GOT3 (cell line): ENCODE results near the gene SECTM1.
A peak's percentile ranks its signal among the peaks of the same experiment; 100 is the strongest.

Experiments used
- DNase-seq: peaks from one replicate; lab custom pipeline; 2025; ENCODE audit warnings: mixed read lengths; lab: John Stamatoyannopoulos, UW

SECTM1 gene

DNA sequence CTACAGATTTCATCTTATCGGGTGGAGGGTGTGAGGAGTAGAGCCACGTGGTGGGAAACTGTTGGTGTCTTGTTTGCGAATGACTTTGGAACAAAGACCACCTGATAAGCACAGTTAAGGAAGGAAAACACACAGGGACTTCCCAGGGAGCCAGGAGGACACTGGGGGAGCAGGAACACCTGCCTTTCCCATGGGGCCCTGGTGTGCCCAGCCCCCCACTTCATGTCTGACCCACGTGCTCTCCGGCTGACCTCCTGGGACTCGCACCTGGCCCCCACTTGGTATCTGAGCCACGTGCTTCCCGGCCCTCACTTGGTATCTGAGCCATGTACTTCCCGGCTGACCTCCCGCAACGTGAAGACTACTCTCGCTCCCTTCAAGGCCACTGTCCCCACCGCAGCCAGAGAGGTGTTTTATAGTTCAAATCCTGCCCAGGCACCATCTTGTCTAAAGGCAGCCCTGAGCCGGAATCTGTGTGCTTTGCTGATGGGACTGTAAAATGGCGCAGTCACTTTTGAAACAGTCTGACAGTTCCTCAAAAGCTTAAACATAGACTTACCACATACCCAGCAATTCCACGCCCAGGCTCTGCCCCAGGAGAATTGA is 54.7 kb downstream of the SECTM1 start:
- DNase-seq, result no peak

DNA sequence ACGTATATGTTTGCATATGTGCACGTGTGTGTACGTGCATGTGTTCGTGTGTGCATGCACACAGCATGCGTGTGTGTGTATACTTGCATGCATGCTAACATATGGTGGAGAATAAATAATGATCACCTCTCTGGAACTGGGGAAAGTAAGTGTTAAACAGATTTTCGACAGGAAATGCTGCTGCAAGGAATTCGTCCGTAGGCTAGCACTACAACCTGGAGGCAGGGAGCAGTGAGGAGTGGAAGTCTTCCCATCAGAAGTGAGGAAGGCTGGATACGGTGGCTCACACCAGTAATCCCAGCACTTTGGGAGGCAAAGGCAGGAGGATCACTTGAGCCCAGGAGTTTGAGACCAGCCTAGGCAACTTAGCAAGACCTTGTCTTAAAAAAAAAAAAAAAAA is 55.3 kb downstream of the SECTM1 start:
- DNase-seq, result no peak

DNA sequence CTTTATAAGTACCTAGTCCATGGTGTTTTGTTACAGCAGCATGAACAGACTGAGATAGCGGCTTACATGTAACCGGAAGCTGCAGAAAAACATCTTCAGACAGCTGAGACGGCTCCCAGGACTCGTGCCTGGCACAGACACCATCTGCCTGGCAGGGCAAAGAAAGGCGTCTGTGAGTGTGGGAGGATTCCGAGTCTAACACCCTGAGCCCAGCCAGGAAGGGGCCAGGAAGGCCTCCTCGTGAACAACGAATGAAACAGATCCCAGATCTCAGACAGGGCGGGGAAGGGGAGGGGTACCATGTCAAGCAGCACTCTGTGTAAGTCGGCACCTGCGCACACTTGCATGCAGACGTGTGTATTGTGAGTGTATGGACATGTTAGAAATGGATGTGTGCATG is 55.7 kb downstream of the SECTM1 start:
- no peak for DNase-seq

DNA sequence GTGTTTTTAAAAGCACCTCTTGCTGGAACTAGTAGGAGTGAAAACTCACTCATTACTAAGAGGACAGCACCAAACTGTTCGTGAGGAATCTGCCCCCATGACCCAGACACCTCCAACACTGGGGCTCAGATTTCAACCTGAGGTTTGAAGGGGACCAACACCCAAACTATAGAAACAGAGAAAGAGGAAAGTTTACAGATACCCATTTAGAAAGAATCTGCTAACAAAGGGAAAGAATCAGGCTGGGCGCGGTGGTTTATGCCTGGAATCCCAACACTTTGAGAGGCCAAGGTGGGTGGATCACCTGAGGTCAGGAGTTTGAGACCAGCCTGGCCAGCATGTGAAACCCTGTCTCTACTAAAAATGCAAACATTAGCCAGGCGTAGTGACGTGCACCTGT is 56.6 kb downstream of the SECTM1 start:
- no peak for DNase-seq

DNA sequence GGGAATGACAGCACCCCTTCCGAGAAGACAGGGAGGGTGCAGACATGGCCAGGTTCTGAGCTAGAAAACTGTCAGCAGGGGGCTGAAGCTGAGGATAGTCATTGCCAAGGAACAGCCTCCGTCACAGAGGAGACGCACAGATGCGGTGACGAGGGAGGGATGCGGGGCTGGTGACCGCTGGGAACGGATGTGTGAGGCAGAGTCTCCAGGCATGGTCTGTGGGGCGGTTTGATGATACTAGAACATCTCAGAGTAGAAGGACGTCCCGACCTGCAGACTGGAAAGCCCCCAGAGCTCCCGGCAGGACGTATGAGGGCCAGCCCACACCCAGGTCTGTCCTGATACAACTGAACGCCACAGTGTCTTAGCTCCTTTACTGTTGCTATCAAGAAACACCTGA is 58.2 kb downstream of the SECTM1 start:
- DNase-seq, result no peak

DNA sequence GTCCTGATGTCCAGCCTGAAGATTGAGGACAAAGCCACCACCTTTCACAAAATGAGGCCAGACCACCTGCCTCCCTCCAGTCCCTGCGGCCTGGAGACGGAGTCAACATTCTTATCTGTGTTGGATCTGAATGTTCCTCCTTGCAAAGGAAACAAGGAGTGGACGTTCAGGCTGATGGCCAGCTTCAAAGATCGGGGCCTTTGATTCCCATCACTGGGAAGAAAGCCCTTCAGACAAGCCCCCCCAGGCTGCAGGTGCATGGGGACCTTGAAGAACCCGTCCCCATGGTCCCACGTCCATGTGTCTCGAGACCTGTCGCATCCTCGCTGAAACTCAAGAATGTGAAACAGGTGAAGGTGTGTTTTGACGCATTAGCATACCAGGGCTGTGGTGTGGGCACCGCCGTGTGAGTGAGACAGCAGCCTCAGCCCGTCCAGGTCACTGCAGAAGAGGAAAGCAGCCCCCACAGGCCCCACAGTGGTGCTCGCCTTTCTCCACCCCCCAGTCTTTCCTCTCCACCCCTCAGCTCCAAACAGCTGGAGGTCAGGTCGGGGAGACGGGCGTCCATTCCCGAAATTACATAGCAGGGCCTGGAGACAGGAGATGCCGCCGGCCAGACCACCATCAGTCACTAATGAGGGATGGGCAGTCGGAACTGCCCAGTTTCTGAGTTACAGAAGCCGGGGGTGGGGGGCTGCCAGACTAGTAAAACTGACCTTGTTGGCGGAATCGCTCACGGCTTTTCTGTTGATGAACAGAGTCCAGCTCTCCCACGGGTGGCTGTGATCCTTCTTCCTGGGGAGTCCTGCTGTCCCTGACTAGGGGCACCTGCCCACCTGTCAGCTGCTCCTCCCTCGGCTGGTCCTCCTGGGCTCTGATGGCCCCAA is 59.2 kb downstream of the SECTM1 start:
- DNase-seq, result no peak

GRCh38 chr17:82273327-82274133 is 60.0 kb downstream of the SECTM1 start, which contains the start of gene CSNK1D:
Gene CSNK1D, minus strand, starts transcription at chr17:82273700. Its CDS starts 319 bp downstream, at chr17:82273381.
- peak; percentile 81 for DNase-seq

GRCh38 chr17:82272495-82273326 is 60.9 kb downstream of the SECTM1 start:
- DNase-seq, result no peak

DNA sequence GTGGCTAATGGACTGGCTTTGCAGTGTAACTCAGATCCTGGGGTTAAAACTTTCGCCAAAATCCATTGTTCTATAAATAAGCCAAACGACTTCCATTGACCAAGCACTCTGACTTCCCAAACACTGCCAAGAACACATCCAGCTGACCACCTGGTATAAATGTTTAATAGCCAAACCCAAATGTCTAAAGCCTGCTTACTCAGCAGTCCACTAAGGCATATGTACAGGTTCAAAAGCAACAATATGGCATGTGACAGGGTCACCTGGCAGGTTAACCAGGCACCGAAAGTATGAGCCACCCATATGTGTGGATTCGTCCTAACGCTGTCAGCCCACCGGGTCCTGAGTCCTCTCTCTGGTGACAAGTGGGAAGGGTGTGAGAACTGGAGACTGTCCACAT is 62.2 kb downstream of the SECTM1 start:
- no peak for DNase-seq
